Endothelial cell (in vitro differentiated cells): Measurements from ENCODE around the gene AFF2. TPM values are rescaled to one million over a fixed set of nuclear protein-coding genes. Genes with fewer than 3 reads are reported as not detected.

Experiments
- DNase-seq: peaks from one replicate; pipeline ENCODE4 v3.0.0; 2021; ENCODE audit warnings: low spot score
- H3K27ac Mint-ChIP-seq: one replicate; pipeline ENCODE4 v1.8.0; 2021; ENCODE audit warnings: mixed read lengths, inconsistent platforms; ENCODE audit not compliant: unreplicated experiment
- H3K27me3 Mint-ChIP-seq: one replicate; pipeline ENCODE4 v1.8.0; 2021; ENCODE audit warnings: mild to moderate bottlenecking, moderate library complexity, mixed read lengths, inconsistent platforms; ENCODE audit not compliant: unreplicated experiment
- H3K36me3 Mint-ChIP-seq: one replicate; pipeline ENCODE4 v1.8.0; 2021; ENCODE audit warnings: mild to moderate bottlenecking, low read depth, mixed read lengths, inconsistent platforms; ENCODE audit not compliant: unreplicated experiment
- H3K4me1 Mint-ChIP-seq: one replicate; pipeline ENCODE4 v1.8.0; 2021; ENCODE audit warnings: mild to moderate bottlenecking, mixed read lengths, inconsistent platforms; ENCODE audit not compliant: unreplicated experiment
- H3K4me3 Mint-ChIP-seq: one replicate; pipeline ENCODE4 v1.8.0; 2021; ENCODE audit warnings: mild to moderate bottlenecking, mixed read lengths, inconsistent platforms; ENCODE audit not compliant: unreplicated experiment
- H3K9me3 Mint-ChIP-seq: one replicate; pipeline ENCODE4 v1.8.0; 2021; ENCODE audit warnings: mixed read lengths, inconsistent platforms; ENCODE audit not compliant: unreplicated experiment
- total RNA-seq: library from RNA; stranded (reverse); fragmentation: NEBNext Ultra II Directional; extraction: Animal tissue kit (Norgen Biotek cat#: 25700); gene quantifications from one replicate; pipeline ENCODE4 v1.2.1, GENCODE V29; 2021; ENCODE audit not compliant: unreplicated experiment
- TF ChIP-seq, protein P1 (sequence below): fragments of 200-600 bp; sonication (generic); IDR thresholded peaks from one replicate; pipeline ENCODE4 v1.5.0; 2021; ENCODE audit warnings: antibody characterized with exemption; ENCODE audit not compliant: unreplicated experiment

The AFF2 gene
- total RNA-seq, 1 donor from 2014 or later = 9.3 TPM

DNA sequence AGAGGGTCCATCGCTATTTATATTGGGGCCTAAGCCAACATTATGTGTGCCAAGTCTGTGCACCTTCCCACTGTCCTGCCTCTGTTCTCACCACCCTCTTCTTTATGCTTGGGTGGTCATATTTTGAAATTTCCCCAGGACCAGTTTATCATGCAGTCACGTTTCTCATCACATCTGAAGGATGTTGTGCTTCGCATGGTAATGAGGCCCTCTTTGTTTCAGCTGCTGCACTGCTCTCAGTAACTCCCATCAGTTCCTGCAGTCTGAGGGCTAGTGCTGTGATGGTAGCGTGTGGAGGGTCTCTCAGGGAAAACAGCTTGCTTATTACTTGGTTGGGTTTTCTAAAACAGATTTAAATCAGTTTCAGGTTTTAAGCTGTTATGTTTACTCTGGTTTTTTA lies 288.0 kb downstream of the AFF2 start:
- H3K36me3 Mint-ChIP-seq = no peaks in the 10 kb centered on the region
- H3K4me3 Mint-ChIP-seq = no peak overlapping the region
- no peaks in the 10 kb centered on the region for H3K9me3 Mint-ChIP-seq
- TF ChIP-seq, protein P1, sequence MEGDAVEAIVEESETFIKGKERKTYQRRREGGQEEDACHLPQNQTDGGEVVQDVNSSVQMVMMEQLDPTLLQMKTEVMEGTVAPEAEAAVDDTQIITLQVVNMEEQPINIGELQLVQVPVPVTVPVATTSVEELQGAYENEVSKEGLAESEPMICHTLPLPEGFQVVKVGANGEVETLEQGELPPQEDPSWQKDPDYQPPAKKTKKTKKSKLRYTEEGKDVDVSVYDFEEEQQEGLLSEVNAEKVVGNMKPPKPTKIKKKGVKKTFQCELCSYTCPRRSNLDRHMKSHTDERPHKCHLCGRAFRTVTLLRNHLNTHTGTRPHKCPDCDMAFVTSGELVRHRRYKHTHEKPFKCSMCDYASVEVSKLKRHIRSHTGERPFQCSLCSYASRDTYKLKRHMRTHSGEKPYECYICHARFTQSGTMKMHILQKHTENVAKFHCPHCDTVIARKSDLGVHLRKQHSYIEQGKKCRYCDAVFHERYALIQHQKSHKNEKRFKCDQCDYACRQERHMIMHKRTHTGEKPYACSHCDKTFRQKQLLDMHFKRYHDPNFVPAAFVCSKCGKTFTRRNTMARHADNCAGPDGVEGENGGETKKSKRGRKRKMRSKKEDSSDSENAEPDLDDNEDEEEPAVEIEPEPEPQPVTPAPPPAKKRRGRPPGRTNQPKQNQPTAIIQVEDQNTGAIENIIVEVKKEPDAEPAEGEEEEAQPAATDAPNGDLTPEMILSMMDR = no peak
- H3K4me1 Mint-ChIP-seq = no peaks in the 10 kb centered on the region
- no peaks in the 10 kb centered on the region for H3K27me3 Mint-ChIP-seq
- DNase-seq = no peak
- no peak overlapping the region for H3K27ac Mint-ChIP-seq

DNA sequence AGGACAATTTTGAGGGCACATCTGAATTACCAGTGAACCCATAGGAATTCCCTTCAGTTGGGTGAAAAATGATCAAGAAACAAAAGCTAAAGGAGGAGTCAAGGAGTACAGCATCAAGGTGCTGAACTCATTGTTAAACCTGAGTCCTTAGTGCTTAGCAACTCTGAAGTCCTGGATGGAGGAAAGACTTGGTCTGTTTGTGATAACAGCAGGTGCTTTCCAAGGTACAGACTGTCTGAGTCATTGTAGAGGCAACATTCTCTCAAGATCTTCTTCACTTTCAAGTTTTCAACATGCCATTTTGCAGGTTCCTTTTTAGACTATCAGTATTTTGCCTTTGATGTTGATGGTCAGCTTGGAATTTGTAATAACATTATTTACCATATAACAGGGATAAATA lies 293.9 kb downstream of the AFF2 start:
- no peaks in the 10 kb centered on the region for H3K27me3 Mint-ChIP-seq
- no peaks in the 10 kb centered on the region for H3K4me1 Mint-ChIP-seq
- no peak for DNase-seq
- no peak overlapping the region for H3K27ac Mint-ChIP-seq
- H3K9me3 Mint-ChIP-seq = no peaks in the 10 kb centered on the region
- no peaks in the 10 kb centered on the region for H3K36me3 Mint-ChIP-seq
- H3K4me3 Mint-ChIP-seq = no peak overlapping the region
- TF ChIP-seq, protein P1 = no peak

DNA sequence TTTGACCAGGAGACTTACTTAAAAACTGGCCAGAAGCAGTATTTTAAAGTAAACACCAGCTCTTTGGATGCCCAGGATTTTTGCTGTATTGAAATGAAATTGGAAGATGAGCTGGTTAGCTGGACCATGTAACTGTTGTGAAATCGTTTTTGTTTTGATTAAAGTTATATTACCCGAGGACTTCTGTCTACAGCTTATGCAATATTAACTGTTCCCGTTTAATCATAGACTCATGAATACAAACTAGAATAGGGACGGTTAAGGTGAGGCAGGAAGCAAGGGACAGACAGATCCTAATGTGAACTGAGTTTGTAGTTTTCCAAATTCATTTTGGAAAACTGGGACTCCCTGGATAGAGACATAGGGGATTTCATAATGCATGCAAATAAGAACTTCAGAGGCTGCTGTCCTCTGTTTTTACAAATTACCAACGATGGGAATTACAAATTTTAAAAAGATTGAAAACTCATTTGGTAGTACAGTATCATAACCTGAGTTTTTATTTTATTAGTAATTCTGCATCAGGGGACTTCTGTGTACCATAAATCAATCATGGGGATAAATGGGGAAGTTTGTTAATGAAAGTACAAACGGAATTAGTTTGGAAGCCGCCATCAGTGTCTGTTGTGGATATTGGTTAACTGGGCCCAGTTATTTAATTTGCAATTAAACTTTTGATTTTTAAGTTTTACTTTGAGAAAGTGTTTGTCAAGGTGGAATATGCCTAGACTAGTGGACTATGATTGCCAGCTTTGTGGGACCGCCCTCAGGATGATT lies 304.4 kb downstream of the AFF2 start:
- Mint-ChIP-seq H3K27ac (no peak overlapping the region), H3K4me3 (no peak overlapping the region), H3K9me3 (no peaks in the 10 kb centered on the region), H3K27me3 (no peaks in the 10 kb centered on the region), H3K4me1 (no peaks in the 10 kb centered on the region), H3K36me3 (no peaks in the 10 kb centered on the region)
- no peak for DNase-seq
- TF ChIP-seq, protein P1 = no peak

DNA sequence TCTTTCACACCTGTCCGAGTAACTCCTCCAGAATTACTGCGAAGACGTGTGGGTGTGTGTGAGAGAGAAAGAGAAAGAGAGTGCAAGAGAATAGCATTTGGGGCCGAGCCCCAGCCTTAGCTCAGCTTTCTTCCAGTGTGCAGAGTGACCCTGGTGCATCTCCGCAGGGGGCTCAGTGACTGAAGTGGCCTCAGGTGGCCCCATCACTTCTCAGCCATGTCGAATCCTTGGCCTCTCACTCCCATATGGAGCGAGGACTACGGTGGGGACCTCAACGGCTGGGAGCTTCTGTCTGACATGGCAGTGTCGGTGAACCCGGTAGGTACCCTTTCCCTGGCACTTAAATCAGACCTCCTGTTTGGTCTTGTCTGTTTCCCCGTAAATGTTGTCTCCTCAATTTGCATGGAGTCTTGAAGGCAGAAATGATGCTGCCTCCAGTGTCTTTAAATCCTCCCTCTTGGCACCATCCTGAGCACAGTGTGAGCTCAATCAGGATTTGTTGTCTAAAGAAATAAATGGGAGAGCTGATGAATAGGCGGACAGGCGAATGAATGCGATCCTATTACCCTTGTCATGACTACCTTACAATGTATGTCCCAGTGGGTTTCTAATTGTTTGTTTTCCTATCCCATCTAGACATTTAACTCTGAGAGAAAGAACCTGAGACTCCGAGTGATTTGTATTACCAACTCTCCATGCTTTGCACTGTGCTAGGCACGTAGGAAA lies 305.9 kb downstream of the AFF2 start:
- Mint-ChIP-seq H3K4me1 (no peaks in the 10 kb centered on the region), H3K27ac (no peak overlapping the region), H3K36me3 (no peaks in the 10 kb centered on the region), H3K9me3 (no peaks in the 10 kb centered on the region), H3K4me3 (no peak overlapping the region), H3K27me3 (no peaks in the 10 kb centered on the region)
- TF ChIP-seq, protein P1 = no peak
- DNase-seq = no peak

DNA sequence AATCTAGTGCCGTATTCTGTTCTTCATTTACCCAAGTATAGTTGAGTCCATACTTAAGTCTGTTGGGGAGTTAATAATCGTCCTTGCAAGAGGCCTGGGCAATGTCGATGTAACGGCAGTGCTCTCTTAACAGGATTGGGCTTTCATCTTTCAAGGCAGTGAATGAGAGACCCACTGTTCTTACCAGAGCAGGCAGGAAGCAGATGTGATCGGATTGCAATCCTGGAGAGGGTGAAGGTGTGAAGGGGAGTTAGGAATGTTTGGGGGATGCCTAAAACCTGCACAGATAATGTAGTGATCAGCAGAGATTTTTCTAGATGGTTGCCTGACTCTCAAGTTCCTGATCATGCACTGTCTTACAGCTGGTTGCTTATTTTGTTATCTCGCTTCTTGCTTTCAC lies 308.4 kb downstream of the AFF2 start:
- Mint-ChIP-seq H3K9me3 (no peaks in the 10 kb centered on the region), H3K4me1 (no peaks in the 10 kb centered on the region), H3K36me3 (no peaks in the 10 kb centered on the region), H3K27me3 (no peaks in the 10 kb centered on the region), H3K27ac (no peak overlapping the region), H3K4me3 (no peak overlapping the region)
- no peak for DNase-seq
- TF ChIP-seq, protein P1 = no peak
